ENCODE results near the gene ROR2. TPM values are rescaled to one million over a fixed set of nuclear protein-coding genes. Genes with fewer than 3 reads are reported as not detected.

Gene ROR2
- total RNA-seq, 1 donor = 13.8 TPM

DNA sequence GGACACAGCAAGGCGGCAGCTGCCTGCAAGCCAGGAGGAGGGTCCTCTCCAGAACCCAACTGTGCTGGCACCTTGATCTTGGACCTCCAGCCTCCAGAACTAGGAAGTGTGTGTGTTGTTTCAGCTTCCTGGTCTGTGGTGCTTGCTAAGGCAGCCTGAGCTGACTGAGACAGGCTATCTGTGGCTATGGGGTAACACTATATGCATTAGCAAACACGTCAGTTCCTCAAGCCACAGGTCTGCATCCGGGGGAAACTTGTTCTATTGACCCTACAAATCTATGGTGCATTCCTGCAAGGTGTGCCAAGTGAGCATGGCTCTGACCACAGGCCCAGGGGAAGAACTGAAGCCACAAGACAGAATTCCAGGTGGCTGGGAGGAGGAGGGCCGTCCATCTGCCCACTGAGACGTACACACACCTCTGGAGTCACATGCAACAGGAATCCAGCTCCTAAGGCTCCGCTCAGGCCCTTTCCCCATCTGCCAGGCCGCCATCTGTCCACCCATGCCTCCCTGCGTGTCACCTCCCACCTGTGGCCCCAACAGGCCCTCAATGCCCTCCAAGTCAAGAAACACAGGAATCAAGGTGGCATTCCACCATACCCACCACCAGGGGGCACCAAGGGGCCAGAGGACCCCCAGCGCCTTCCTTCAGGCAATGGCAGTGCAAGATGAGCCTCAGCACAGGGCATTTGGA, 174.9 kb downstream of the ROR2 start:
- no peaks in the 10 kb centered on the region for H3K9me3 ChIP-seq (ENCODE audit: low read depth, low read length)
- H2AFZ ChIP-seq (ENCODE audit: low read length) = no peak overlapping the region
- H3K27ac ChIP-seq (ENCODE audit: low read depth, low read length) = no peak overlapping the region
- no peak overlapping the region for H3K4me2 ChIP-seq (ENCODE audit: insufficient read depth, low read length)
- no peaks in the 10 kb centered on the region for H3K79me2 ChIP-seq (ENCODE audit: insufficient read depth, low read length)
- no peak overlapping the region for H3K4me3 ChIP-seq (ENCODE audit: insufficient read depth, low read length)
- peaks cover 37% of the 10 kb centered on the region for H3K4me1 ChIP-seq (ENCODE audit: insufficient read depth, low read length)
- TF ChIP-seq CTCF (IDR thresholded peaks at IDR 0.05; ENCODE audit: extremely low read depth, low read depth, low read length) = peak; percentile 80
- peaks cover 38% of the 10 kb centered on the region for H3K27me3 ChIP-seq (ENCODE audit: insufficient read depth, low read length)
- DNase-seq (ENCODE audit: insufficient read length, low spot score, missing footprints) = peak; percentile 89
- no peaks in the 10 kb centered on the region for H4K20me1 ChIP-seq (ENCODE audit: insufficient read depth, low read length)
- no peaks in the 10 kb centered on the region for H3K36me3 ChIP-seq (ENCODE audit: insufficient read depth, low read length)

DNA sequence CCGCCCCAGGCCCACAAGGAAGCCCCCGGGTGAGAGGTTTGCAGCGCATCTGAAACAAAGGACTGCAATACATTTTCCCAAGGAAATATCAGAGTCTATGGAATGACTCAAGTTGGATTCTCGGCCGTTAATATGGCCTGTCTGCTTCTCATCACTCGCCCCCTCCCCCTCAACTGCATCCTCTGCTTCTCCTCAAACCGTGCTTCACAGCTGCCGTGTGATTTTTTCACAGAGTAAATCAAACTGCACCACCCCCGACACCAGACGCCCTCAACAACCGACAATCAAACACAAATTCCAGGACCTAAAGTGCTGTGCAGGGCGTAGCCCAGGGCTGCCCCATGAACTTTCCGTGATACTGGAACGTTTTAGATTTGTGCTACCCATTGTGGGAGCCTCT, 176.9 kb downstream of the ROR2 start:
- Histone ChIP-seq H3K4me1 (ENCODE audit: insufficient read depth, low read length) (peaks cover 37% of the 10 kb centered on the region), H3K9me3 (ENCODE audit: low read depth, low read length) (no peaks in the 10 kb centered on the region), H3K79me2 (ENCODE audit: insufficient read depth, low read length) (no peaks in the 10 kb centered on the region), H4K20me1 (ENCODE audit: insufficient read depth, low read length) (no peaks in the 10 kb centered on the region), H3K27ac (ENCODE audit: low read depth, low read length) (no peak overlapping the region), H3K36me3 (ENCODE audit: insufficient read depth, low read length) (no peaks in the 10 kb centered on the region), H2AFZ (ENCODE audit: low read length) (no peak overlapping the region), H3K4me2 (ENCODE audit: insufficient read depth, low read length) (no peak overlapping the region), H3K27me3 (ENCODE audit: insufficient read depth, low read length) (peaks cover 47% of the 10 kb centered on the region), H3K4me3 (ENCODE audit: insufficient read depth, low read length) (no peak overlapping the region)
- DNase-seq (ENCODE audit: insufficient read length, low spot score, missing footprints) = no peak
- no peak for TF ChIP-seq CTCF (IDR thresholded peaks at IDR 0.05; ENCODE audit: extremely low read depth, low read depth, low read length)

DNA sequence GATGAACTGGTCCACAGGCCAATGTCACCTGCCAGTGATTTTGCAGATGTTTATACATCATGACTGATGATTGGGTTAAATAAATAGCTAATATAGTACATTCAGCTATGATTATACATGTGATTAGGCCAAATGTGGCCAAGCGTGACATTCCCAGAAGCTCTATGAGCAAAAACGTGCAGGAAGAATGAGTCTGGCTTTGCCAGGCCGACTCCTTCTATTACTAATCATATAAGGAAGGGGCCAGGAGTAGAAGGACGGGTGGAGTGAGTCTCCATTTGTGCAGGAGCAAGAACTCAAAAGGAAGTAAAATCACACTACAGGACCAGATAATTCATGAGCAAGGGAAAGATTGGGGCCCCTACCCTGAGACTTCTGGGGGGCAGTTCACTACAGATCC, 178.2 kb downstream of the ROR2 start:
- Histone ChIP-seq H3K79me2 (ENCODE audit: insufficient read depth, low read length) (no peaks in the 10 kb centered on the region), H2AFZ (ENCODE audit: low read length) (no peak overlapping the region), H4K20me1 (ENCODE audit: insufficient read depth, low read length) (no peaks in the 10 kb centered on the region), H3K9me3 (ENCODE audit: low read depth, low read length) (no peaks in the 10 kb centered on the region), H3K4me1 (ENCODE audit: insufficient read depth, low read length) (peaks cover 25% of the 10 kb centered on the region), H3K27me3 (ENCODE audit: insufficient read depth, low read length) (peaks cover 53% of the 10 kb centered on the region), H3K36me3 (ENCODE audit: insufficient read depth, low read length) (no peaks in the 10 kb centered on the region), H3K4me3 (ENCODE audit: insufficient read depth, low read length) (no peak overlapping the region), H3K4me2 (ENCODE audit: insufficient read depth, low read length) (no peak overlapping the region), H3K27ac (ENCODE audit: low read depth, low read length) (no peak overlapping the region)
- TF ChIP-seq CTCF (IDR thresholded peaks at IDR 0.05; ENCODE audit: extremely low read depth, low read depth, low read length) = no peak
- peak; percentile 57 for DNase-seq (ENCODE audit: insufficient read length, low spot score, missing footprints)

DNA sequence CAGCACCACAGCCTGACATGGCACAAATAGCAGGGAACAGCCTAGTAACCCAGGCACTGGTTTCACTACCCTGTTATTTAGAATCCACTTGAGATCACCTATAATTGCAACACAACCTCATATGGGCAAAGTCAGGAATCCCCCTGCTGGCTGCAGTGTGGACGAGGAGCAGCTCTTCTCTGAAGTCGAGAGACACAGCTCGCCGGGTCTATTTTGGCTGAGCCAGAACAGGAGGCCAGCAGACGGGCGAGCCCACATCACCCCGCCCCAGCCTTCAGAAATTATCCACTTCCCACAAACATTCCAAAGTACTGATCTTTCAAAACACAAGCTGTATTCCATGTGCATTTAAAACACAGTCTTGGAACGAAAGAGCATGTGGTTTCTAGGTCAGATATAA, 179.0 kb downstream of the ROR2 start:
- Histone ChIP-seq H3K27me3 (ENCODE audit: insufficient read depth, low read length) (peaks cover 55% of the 10 kb centered on the region), H3K4me3 (ENCODE audit: insufficient read depth, low read length) (peak overlapping the region; percentile 47), H4K20me1 (ENCODE audit: insufficient read depth, low read length) (no peaks in the 10 kb centered on the region), H3K4me1 (ENCODE audit: insufficient read depth, low read length) (peaks cover 19% of the 10 kb centered on the region), H2AFZ (ENCODE audit: low read length) (peak overlapping the region; percentile 48), H3K9me3 (ENCODE audit: low read depth, low read length) (no peaks in the 10 kb centered on the region), H3K79me2 (ENCODE audit: insufficient read depth, low read length) (no peaks in the 10 kb centered on the region), H3K36me3 (ENCODE audit: insufficient read depth, low read length) (no peaks in the 10 kb centered on the region), H3K4me2 (ENCODE audit: insufficient read depth, low read length) (peak overlapping the region; percentile 76), H3K27ac (ENCODE audit: low read depth, low read length) (peak overlapping the region; percentile 26)
- peak; percentile 96 for DNase-seq (ENCODE audit: insufficient read length, low spot score, missing footprints)
- peak; percentile 57 for TF ChIP-seq CTCF (IDR thresholded peaks at IDR 0.05; ENCODE audit: extremely low read depth, low read depth, low read length)

Measured in osteoblast (primary cell).